Sigmoid colon (tissue), 4 donors: ENCODE measurements around the gene RAPSN.

Source experiments
- POLR2A ChIP-seq, 2 donors: fragments of 450-650 bp; IDR thresholded peaks; one replicate each; pipeline ENCODE4 v1.6.1; 2016; ENCODE audit warnings: antibody characterized with exemption in 2 of 2, mild to moderate bottlenecking in 2 of 2, moderate library complexity in 2 of 2
- POLR2AphosphoS5 ChIP-seq, 4 donors: sonication (generic); formaldehyde crosslinking; IDR thresholded peaks; one replicate each; pipeline ENCODE4 v1.6.1; 2017; ENCODE audit warnings: antibody characterized with exemption in 4 of 4
- TF ChIP-seq, protein P1 (sequence below), 4 experiments: fragments of 450-650 bp in 3 of 4; fragments of 200-600 bp in 1 of 4; IDR thresholded peaks; one replicate each; pipeline ENCODE4 v1.5.1; 2016 to 2019; ENCODE audit warnings: antibody characterized with exemption in 4 of 4, mild to moderate bottlenecking in 3 of 4, moderate library complexity in 2 of 4

DNA sequence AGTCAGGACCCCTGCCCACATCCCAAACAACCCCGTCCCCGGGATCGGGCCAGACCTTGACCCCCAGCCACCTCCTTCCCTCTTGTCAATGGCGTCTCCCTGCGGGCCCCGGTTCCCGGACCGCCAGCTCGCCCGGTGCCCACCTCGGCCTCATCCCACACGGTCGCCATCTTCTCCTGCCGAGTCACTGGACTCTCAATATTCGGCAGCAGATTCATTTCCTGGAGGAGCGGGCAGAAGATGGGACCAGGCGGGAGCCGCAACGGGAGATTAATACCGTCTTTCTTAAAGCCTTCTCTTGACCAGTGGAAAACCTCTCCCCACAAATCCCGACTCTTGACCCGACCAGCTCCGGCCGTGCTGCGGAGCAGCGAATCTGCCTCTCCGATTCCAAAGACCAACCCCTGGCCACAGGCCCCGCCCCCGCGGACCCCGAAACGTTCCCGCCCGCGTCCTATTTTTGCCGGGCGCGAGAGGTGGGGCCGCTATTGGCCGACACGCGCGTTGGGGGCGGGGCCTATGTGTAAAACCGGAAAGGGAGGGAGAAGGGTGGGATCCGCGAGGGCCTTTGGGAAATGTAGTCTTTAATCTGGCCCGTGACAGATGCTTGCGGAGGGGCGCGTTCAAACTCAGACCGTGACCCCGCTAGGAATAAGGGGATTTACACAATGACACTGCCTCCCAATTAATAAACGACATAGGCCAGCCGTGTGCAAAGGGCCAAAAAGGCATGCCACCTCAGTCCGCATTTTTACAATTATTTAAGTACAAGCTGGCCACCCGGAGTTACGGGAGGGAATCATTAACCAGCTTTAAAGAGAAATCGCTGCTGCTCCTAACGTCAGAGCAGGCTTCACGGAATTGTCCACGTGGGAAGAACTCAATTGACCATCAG lies 22.6 kb downstream of the RAPSN start, which contains the start of gene PSMC3:
- TF ChIP-seq, protein P1, sequence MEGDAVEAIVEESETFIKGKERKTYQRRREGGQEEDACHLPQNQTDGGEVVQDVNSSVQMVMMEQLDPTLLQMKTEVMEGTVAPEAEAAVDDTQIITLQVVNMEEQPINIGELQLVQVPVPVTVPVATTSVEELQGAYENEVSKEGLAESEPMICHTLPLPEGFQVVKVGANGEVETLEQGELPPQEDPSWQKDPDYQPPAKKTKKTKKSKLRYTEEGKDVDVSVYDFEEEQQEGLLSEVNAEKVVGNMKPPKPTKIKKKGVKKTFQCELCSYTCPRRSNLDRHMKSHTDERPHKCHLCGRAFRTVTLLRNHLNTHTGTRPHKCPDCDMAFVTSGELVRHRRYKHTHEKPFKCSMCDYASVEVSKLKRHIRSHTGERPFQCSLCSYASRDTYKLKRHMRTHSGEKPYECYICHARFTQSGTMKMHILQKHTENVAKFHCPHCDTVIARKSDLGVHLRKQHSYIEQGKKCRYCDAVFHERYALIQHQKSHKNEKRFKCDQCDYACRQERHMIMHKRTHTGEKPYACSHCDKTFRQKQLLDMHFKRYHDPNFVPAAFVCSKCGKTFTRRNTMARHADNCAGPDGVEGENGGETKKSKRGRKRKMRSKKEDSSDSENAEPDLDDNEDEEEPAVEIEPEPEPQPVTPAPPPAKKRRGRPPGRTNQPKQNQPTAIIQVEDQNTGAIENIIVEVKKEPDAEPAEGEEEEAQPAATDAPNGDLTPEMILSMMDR (IDR thresholded peaks at IDR 0.05) = no peak
- TF ChIP-seq POLR2AphosphoS5 (IDR thresholded peaks at IDR 0.05) (peak; percentile 40 to 80 (median 68)), POLR2A (IDR thresholded peaks at IDR 0.05) (peak; percentile 52 to 65)
